ENCODE results near the gene TACC2.

DNA sequence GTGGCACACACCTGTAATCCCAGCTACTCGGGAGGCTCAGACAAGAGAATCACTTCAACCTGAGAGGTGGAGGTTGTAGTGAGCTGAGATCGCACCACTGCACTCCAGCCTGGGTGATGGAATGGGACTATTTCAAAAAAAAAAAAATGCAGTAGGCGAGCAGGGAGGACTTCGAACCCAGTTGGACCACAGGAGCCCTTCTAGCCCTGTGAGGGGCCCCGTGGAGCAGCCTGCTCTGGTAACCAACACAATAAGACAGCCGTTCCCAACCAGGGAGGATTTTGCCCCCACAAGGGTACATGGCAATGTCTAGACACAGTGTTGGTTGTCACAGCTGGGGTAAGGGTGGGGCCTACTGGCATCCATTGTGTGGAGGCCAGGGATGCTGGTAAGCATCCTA lies 218.2 kb downstream of the TACC2 start:
- TF ChIP-seq, protein P1, sequence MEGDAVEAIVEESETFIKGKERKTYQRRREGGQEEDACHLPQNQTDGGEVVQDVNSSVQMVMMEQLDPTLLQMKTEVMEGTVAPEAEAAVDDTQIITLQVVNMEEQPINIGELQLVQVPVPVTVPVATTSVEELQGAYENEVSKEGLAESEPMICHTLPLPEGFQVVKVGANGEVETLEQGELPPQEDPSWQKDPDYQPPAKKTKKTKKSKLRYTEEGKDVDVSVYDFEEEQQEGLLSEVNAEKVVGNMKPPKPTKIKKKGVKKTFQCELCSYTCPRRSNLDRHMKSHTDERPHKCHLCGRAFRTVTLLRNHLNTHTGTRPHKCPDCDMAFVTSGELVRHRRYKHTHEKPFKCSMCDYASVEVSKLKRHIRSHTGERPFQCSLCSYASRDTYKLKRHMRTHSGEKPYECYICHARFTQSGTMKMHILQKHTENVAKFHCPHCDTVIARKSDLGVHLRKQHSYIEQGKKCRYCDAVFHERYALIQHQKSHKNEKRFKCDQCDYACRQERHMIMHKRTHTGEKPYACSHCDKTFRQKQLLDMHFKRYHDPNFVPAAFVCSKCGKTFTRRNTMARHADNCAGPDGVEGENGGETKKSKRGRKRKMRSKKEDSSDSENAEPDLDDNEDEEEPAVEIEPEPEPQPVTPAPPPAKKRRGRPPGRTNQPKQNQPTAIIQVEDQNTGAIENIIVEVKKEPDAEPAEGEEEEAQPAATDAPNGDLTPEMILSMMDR (conservative IDR thresholded peaks at IDR 0.05; ENCODE audit: low read length) = no peak
- no peak for TF ChIP-seq EZH2phosphoT487 (IDR thresholded peaks at IDR 0.05; ENCODE audit: borderline replicate concordance, low read depth, low read length)

Data from OCI-LY7 (cell line).